ENCODE results near the gene CHAD. TPM values are rescaled to one million over a fixed set of nuclear protein-coding genes. Genes with fewer than 3 reads are reported as not detected.

The CHAD gene, protein sequence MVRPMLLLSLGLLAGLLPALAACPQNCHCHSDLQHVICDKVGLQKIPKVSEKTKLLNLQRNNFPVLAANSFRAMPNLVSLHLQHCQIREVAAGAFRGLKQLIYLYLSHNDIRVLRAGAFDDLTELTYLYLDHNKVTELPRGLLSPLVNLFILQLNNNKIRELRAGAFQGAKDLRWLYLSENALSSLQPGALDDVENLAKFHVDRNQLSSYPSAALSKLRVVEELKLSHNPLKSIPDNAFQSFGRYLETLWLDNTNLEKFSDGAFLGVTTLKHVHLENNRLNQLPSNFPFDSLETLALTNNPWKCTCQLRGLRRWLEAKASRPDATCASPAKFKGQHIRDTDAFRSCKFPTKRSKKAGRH
- polyA plus RNA-seq (2013) = 0.74 TPM

DNA sequence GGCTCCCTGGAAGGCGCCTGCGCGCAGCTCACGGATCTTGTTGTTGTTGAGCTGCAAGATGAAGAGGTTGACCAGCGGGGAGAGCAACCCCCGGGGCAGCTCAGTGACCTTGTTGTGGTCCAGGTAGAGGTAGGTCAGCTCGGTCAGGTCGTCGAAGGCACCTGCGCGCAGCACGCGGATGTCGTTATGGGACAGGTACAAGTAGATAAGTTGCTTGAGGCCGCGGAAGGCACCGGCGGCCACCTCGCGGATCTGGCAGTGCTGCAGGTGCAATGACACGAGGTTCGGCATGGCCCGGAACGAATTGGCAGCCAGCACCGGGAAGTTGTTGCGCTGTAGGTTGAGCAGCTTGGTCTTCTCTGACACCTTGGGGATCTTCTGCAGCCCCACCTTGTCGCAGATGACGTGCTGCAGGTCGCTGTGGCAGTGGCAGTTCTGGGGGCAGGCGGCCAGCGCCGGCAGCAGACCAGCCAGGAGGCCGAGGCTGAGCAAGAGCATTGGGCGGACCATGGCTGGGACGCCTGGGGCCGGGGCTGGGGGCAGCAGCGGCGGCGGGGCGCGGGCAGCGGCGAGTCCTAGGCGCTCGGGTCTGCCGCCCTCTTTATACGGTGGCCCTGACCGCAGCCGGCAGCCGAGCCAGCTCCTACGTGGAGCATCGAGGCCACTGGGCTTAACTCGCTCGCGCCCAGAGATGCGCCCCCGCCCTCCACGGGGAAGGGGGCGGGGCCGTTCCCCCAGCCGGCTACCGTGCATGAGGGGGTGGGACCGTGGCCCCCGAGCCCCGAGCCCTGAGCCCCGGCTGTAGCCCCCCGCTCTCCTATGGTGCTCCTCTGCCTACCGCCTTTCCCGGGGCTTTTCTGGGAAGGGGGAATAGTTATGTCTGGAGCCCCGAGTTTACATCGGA is at the start of gene CHAD:
CHAD (minus strand) TSS at position 577 of the 904 bp plus-strand sequence; CDS start at position 510, 67 bp downstream.
- Histone ChIP-seq H3K27me3 (replicated peaks in 2 of 5; ENCODE audit: control insufficient read depth in 4 of 5, insufficient read depth in 5 of 5, low read length in 4 of 5) (peaks cover 0 to 31% (median 7%) of the 10 kb centered on the region in 5 experiments), H3K4me3 (ENCODE audit: control insufficient read depth in 1 of 7, extremely low read depth in 1 of 7, insufficient read depth in 4 of 7, low read depth in 2 of 7, low read length in 6 of 7) (peak within 1 kb of the TSS in 4 of 7 experiments; percentile 38 to 69 (median 62)), H3K4me1 (ENCODE audit: control extremely low read depth in 1 of 4, control insufficient read depth in 4 of 4, insufficient read depth in 4 of 4, low read length in 3 of 4) (peaks cover 0 to 27% (median 19%) of the 10 kb centered on the region in 4 experiments), H3K9me3 (ENCODE audit: control extremely low read depth in 1 of 5, control insufficient read depth in 4 of 5, insufficient read depth in 2 of 5, low read depth in 1 of 5, low read length in 4 of 5) (no peaks in the 10 kb centered on the region), H3K27ac (ENCODE audit: insufficient read depth in 1 of 2, low read depth in 1 of 2, low read length in 2 of 2, poor library complexity in 1 of 2, severe bottlenecking in 2 of 2) (no peak within 1 kb of the TSS), H3K36me3 (ENCODE audit: control insufficient read depth in 4 of 4, insufficient read depth in 4 of 4, low read length in 3 of 4) (peaks cover 0 to 8% (median 5%) of the 10 kb centered on the region in 4 experiments)
- CTCF ChIA-PET = interaction anchor here (0.6 to 1.7 kb wide), 9 partner anchors 8 to 110 kb away, joined by 3 to 6 read pairs (median 4); no protein-coding TSS in a partner anchor
- POLR2A ChIA-PET = no interaction called here
- DNase-seq = peak in 2 of 3 donors; percentile 43 to 52
- WGBS (ENCODE audit: insufficient coverage) = 50% methylated on average over 47 of the region's 71 CpGs

DNA sequence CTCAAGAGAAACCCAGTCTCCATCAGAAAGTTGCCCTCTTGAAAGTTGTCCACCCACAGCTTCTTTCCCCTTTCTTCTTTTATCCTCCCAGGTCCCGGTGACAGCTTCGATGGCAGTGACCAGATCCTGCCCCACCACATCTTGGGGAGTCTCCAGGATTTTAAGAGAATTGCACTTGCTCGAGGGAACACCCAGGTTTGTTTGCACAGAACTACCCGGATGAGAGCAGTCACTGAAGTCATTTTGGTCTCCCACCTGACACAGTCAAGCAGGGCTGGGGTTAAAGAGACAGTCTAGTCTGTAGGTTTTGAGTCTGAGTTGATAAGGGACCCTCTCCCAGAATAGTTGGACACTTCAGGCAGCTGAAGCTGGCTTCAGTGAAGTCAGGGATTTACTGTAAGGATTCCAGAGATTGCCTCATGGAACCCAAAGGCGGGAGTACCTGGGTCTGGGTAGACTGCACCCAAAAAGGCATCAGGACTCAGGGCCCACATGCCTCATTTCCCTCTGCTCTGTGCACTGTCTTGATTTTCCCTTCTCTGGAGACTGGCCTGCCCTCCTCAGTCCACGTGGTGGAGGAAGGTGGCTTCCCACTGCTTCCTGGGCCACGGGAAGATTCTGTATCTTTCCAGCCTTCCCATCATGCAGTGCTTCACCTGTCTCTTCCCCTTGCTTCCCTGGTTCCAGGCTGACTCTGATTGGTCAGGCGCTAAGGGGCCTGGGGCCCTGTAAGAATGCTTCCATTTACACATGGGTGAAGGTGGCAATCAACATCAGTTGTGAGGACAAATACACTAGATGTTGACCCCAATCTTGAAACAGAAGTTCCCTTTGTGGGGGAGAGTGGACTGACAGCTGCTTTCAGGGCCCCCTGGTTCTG is 49.1 kb upstream of the CHAD start:
- CTCF ChIA-PET = interaction anchor here (1.2 to 1.4 kb wide), 2 partner anchors 16 to 17 kb away, joined by 3 to 4 read pairs; no protein-coding TSS in a partner anchor
- no peak overlapping the region for H3K4me3 ChIP-seq (ENCODE audit: control insufficient read depth in 1 of 7, extremely low read depth in 1 of 7, insufficient read depth in 4 of 7, low read depth in 2 of 7, low read length in 6 of 7)

DNA sequence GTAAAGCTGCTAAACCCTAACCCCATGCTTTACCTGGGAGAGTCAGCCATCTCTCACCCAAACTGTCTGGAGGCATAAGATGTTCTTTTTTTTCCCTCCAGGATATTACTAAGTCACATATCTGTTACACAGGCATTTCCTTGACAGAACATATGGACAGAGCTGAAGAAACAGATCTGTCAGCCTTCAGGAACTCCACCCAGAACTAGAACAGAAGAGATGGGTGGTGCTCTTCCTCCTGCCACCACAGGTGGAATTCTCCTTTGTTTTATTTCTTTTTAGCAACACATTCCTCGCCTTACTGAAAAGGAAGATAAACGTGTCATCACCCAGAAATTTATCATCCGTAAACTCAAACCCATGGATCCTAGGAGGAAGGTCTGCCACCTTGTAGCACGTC is 48.3 kb upstream of the CHAD start:
- Histone ChIP-seq H3K4me3 (ENCODE audit: control insufficient read depth in 1 of 7, extremely low read depth in 1 of 7, insufficient read depth in 4 of 7, low read depth in 2 of 7, low read length in 6 of 7) (no peak overlapping the region), H3K27me3 (replicated peaks in 2 of 5; ENCODE audit: control insufficient read depth in 4 of 5, insufficient read depth in 5 of 5, low read length in 4 of 5) (peaks cover 0 to 2% (median 0%) of the 10 kb centered on the region in 5 experiments), H3K36me3 (ENCODE audit: control insufficient read depth in 4 of 4, insufficient read depth in 4 of 4, low read length in 3 of 4) (peaks cover 0 to 1% (median 0%) of the 10 kb centered on the region in 4 experiments), H3K27ac (ENCODE audit: insufficient read depth in 1 of 2, low read depth in 1 of 2, low read length in 2 of 2, poor library complexity in 1 of 2, severe bottlenecking in 2 of 2) (no peak overlapping the region), H3K4me1 (ENCODE audit: control extremely low read depth in 1 of 4, control insufficient read depth in 4 of 4, insufficient read depth in 4 of 4, low read length in 3 of 4) (no peaks in the 10 kb centered on the region), H3K9me3 (ENCODE audit: control extremely low read depth in 1 of 5, control insufficient read depth in 4 of 5, insufficient read depth in 2 of 5, low read depth in 1 of 5, low read length in 4 of 5) (no peaks in the 10 kb centered on the region)
- CTCF ChIA-PET = interaction anchor here (0.8 to 1.2 kb wide), 4 partner anchors 13 to 121 kb away, joined by 3 read pairs; no protein-coding TSS in a partner anchor
- DNase-seq = no peak
- WGBS (ENCODE audit: insufficient coverage) = 86% methylated on average over 4 of the region's 4 CpGs
- POLR2A ChIA-PET = no interaction called here

More for the DNA sequence above, 49.1 kb upstream of the CHAD start:
- no peaks in the 10 kb centered on the region for H3K9me3 ChIP-seq (ENCODE audit: control extremely low read depth in 1 of 5, control insufficient read depth in 4 of 5, insufficient read depth in 2 of 5, low read depth in 1 of 5, low read length in 4 of 5)
- H3K4me1 ChIP-seq (ENCODE audit: control extremely low read depth in 1 of 4, control insufficient read depth in 4 of 4, insufficient read depth in 4 of 4, low read length in 3 of 4) = no peaks in the 10 kb centered on the region
- H3K27me3 ChIP-seq (replicated peaks in 2 of 5; ENCODE audit: control insufficient read depth in 4 of 5, insufficient read depth in 5 of 5, low read length in 4 of 5) = peaks cover 0 to 2% (median 0%) of the 10 kb centered on the region in 5 experiments
- WGBS (ENCODE audit: insufficient coverage) = 87% methylated on average over 7 of the region's 8 CpGs
- peaks cover 0 to 3% (median 0%) of the 10 kb centered on the region in 4 experiments for H3K36me3 ChIP-seq (ENCODE audit: control insufficient read depth in 4 of 4, insufficient read depth in 4 of 4, low read length in 3 of 4)
- no peak for DNase-seq
- no peak overlapping the region for H3K27ac ChIP-seq (ENCODE audit: insufficient read depth in 1 of 2, low read depth in 1 of 2, low read length in 2 of 2, poor library complexity in 1 of 2, severe bottlenecking in 2 of 2)
- POLR2A ChIA-PET = no interaction called here

DNA sequence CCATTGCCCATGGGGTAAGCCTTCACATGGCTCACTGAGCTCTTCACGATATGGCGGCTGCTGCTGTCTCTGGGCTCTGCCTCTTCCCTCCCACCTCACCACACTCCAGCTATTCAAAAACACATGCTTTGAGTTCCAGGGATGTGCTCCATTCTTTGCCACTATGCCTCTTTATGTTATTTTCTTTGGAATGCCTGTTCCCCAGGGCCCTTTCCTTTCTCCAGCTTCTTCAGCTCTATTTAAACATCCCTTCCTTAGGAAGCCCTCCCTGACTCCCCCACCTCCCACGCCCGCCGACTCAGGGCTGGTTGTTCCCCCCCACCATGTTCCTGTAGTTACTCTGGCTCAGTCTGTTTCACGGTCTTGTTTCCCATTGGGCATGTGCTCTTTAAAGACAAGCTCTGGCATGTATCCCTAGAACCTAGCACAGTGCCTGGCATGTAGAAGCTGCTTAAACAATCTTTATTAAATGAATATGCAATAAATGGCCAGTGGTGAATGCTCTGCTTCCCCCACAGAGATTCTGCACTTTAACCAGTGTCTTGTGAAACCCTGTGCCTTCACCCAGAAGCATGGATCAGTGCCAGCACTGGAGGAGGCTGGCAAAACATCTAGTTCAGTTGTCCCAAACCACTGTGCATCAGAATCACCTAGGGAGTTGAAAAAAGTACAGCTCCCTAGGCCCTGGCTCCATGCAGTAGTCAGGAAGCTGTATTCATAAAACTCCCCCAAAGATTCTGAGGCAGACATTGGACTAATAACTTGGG is 46.4 kb upstream of the CHAD start:
- H3K9me3 ChIP-seq (ENCODE audit: control extremely low read depth in 1 of 5, control insufficient read depth in 4 of 5, insufficient read depth in 2 of 5, low read depth in 1 of 5, low read length in 4 of 5) = no peaks in the 10 kb centered on the region
- ChIA-PET POLR2A (no interaction called here), CTCF (interaction anchor here (1.2 to 1.9 kb wide), 4 partner anchors 10 to 29 kb away, joined by 3 to 7 read pairs (median 4); no protein-coding TSS in a partner anchor)
- H3K4me1 ChIP-seq (ENCODE audit: control extremely low read depth in 1 of 4, control insufficient read depth in 4 of 4, insufficient read depth in 4 of 4, low read length in 3 of 4) = no peaks in the 10 kb centered on the region
- DNase-seq = no peak
- 85% methylated on average over 6 of the region's 6 CpGs for WGBS (ENCODE audit: insufficient coverage)
- H3K27me3 ChIP-seq (replicated peaks in 2 of 5; ENCODE audit: control insufficient read depth in 4 of 5, insufficient read depth in 5 of 5, low read length in 4 of 5) = peaks cover 0 to 2% (median 0%) of the 10 kb centered on the region in 5 experiments
- no peak overlapping the region for H3K27ac ChIP-seq (ENCODE audit: insufficient read depth in 1 of 2, low read depth in 1 of 2, low read length in 2 of 2, poor library complexity in 1 of 2, severe bottlenecking in 2 of 2)
- H3K36me3 ChIP-seq (ENCODE audit: control insufficient read depth in 4 of 4, insufficient read depth in 4 of 4, low read length in 3 of 4) = no peaks in the 10 kb centered on the region
- H3K4me3 ChIP-seq (ENCODE audit: control insufficient read depth in 1 of 7, extremely low read depth in 1 of 7, insufficient read depth in 4 of 7, low read depth in 2 of 7, low read length in 6 of 7) = no peak overlapping the region

DNA sequence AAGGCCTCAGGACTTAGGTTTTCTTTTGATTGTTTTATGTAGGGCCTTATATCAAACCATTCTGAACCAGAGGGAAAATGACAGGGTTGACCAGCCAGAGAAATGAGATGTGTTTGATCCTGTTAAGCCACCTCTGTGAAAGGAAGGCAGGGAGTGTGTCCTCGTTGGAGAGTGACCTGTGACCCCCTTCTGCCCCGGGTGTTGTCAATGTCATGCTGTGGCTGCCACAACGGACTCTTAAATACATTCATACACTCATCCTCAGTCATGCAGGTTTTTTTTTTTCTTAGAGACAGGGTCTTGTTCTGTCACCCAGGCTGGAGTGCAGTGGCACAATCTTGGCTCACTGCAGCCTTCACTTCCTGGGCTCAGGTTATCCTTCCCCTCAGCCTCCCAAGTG is 45.7 kb upstream of the CHAD start:
- WGBS (ENCODE audit: insufficient coverage) = 100% methylated on average over 3 of the region's 3 CpGs
- no peaks in the 10 kb centered on the region for H3K9me3 ChIP-seq (ENCODE audit: control extremely low read depth in 1 of 5, control insufficient read depth in 4 of 5, insufficient read depth in 2 of 5, low read depth in 1 of 5, low read length in 4 of 5)
- H3K27me3 ChIP-seq (replicated peaks in 2 of 5; ENCODE audit: control insufficient read depth in 4 of 5, insufficient read depth in 5 of 5, low read length in 4 of 5) = no peaks in the 10 kb centered on the region
- no peak for DNase-seq
- ChIA-PET CTCF (interaction anchor here (1.4 to 1.8 kb wide), 2 partner anchors 9 to 30 kb away, joined by 3 to 4 read pairs; no protein-coding TSS in a partner anchor), POLR2A (no interaction called here)
- H3K4me1 ChIP-seq (ENCODE audit: control extremely low read depth in 1 of 4, control insufficient read depth in 4 of 4, insufficient read depth in 4 of 4, low read length in 3 of 4) = no peaks in the 10 kb centered on the region
- H3K4me3 ChIP-seq (ENCODE audit: control insufficient read depth in 1 of 7, extremely low read depth in 1 of 7, insufficient read depth in 4 of 7, low read depth in 2 of 7, low read length in 6 of 7) = no peak overlapping the region
- H3K36me3 ChIP-seq (ENCODE audit: control insufficient read depth in 4 of 4, insufficient read depth in 4 of 4, low read length in 3 of 4) = no peaks in the 10 kb centered on the region
- no peak overlapping the region for H3K27ac ChIP-seq (ENCODE audit: insufficient read depth in 1 of 2, low read depth in 1 of 2, low read length in 2 of 2, poor library complexity in 1 of 2, severe bottlenecking in 2 of 2)

DNA sequence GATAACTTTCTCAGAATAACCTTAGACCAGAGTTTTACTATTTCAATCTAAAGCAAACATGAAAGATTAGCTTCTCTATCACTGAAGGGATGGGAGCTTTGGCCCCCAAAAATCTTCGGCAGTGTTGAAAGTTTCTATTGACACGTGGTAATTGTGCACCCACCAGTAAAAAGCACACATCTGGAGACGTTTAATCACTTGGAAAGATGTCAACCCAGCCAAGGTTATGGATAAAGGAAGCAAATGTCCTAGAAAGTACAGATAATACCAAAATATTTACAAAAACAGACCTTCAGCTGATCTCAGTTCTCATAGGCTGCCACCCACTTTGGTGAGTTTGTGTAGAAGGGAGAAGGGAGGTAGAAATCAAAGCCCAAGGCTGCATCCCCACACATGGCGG is 44.8 kb upstream of the CHAD start:
- Histone ChIP-seq H3K4me3 (ENCODE audit: control insufficient read depth in 1 of 7, extremely low read depth in 1 of 7, insufficient read depth in 4 of 7, low read depth in 2 of 7, low read length in 6 of 7) (no peak overlapping the region), H3K36me3 (ENCODE audit: control insufficient read depth in 4 of 4, insufficient read depth in 4 of 4, low read length in 3 of 4) (no peaks in the 10 kb centered on the region), H3K4me1 (ENCODE audit: control extremely low read depth in 1 of 4, control insufficient read depth in 4 of 4, insufficient read depth in 4 of 4, low read length in 3 of 4) (peaks cover 0 to 8% (median 5%) of the 10 kb centered on the region in 4 experiments), H3K9me3 (ENCODE audit: control extremely low read depth in 1 of 5, control insufficient read depth in 4 of 5, insufficient read depth in 2 of 5, low read depth in 1 of 5, low read length in 4 of 5) (no peaks in the 10 kb centered on the region), H3K27me3 (replicated peaks in 2 of 5; ENCODE audit: control insufficient read depth in 4 of 5, insufficient read depth in 5 of 5, low read length in 4 of 5) (no peaks in the 10 kb centered on the region), H3K27ac (ENCODE audit: insufficient read depth in 1 of 2, low read depth in 1 of 2, low read length in 2 of 2, poor library complexity in 1 of 2, severe bottlenecking in 2 of 2) (no peak overlapping the region)
- CTCF ChIA-PET = interaction anchor here (0.7 kb wide), 1 partner anchor 31 kb away, joined by 3 read pairs; no protein-coding TSS in a partner anchor
- POLR2A ChIA-PET = interaction anchor here (0.6 kb wide), 1 partner anchor 87 kb away, joined by 3 read pairs; no protein-coding TSS in a partner anchor
- no peak for DNase-seq
- 90% methylated on average over 2 of the region's 4 CpGs for WGBS (ENCODE audit: insufficient coverage)

All from common myeloid progenitor, CD34-positive (primary cell).